HG02981 (cell line): ENCODE results near the gene RS1.

ENCODE experiments used
- ATAC-seq: cut with Tn5 transposase; IDR thresholded peaks from one replicate; pipeline ENCODE4 v1.9.1; 2021; ENCODE audit warnings: mild to moderate bottlenecking, moderate library complexity; ENCODE audit not compliant: unreplicated experiment

RS1 gene

GRCh38 chrX:18672008-18672407 lies at the start of gene RS1:
RS1 (minus strand) TSS chrX:18672108; CDS start chrX:18672068, 40 bp downstream.
- no peak for ATAC-seq

GRCh38 chrX:18719852-18720251 lies 47.9 kb upstream of the RS1 start:
- ATAC-seq: no peak

GRCh38 chrX:18714910-18715309 lies 43.0 kb upstream of the RS1 start:
- no peak for ATAC-seq

GRCh38 chrX:18709833-18710232 lies 37.9 kb upstream of the RS1 start:
- ATAC-seq: no peak

GRCh38 chrX:18707426-18708049 lies 35.6 kb upstream of the RS1 start, which contains the start of gene PPEF1:
PPEF1 (plus strand) TSS chrX:18707645; CDS start chrX:18707781, 136 bp downstream.
- ATAC-seq: no peak

GRCh38 chrX:18702362-18703195 lies 30.7 kb upstream of the RS1 start:
- no peak for ATAC-seq

GRCh38 chrX:18701621-18702361 lies 29.9 kb upstream of the RS1 start:
- no peak for ATAC-seq

- ATAC-seq: no peak
Observed at GRCh38 chrX:18698737-18699650, 27.1 kb upstream of the RS1 start.

- ATAC-seq: no peak
Observed at GRCh38 chrX:18696653-18697052, 24.7 kb upstream of the RS1 start.

- ATAC-seq: no peak
Observed at GRCh38 chrX:18692541-18692940, 20.6 kb upstream of the RS1 start.

GRCh38 chrX:18691431-18691830 lies 19.5 kb upstream of the RS1 start:
- no peak for ATAC-seq

GRCh38 chrX:18687856-18688495 lies 16.1 kb upstream of the RS1 start:
- ATAC-seq: no peak

- ATAC-seq: no peak
Observed at GRCh38 chrX:18682979-18683387, 11.1 kb upstream of the RS1 start.

GRCh38 chrX:18681996-18682395 lies 10.1 kb upstream of the RS1 start:
- ATAC-seq: no peak

GRCh38 chrX:18677161-18677869 lies 5.4 kb upstream of the RS1 start:
- no peak for ATAC-seq

GRCh38 chrX:18676470-18676869 lies 4.6 kb upstream of the RS1 start:
- no peak for ATAC-seq

- no peak for ATAC-seq
Observed at GRCh38 chrX:18676050-18676449, 4.1 kb upstream of the RS1 start.

GRCh38 chrX:18674788-18675735 lies 3.2 kb upstream of the RS1 start:
- ATAC-seq: peak; percentile 86
